HFF-Myc (cell line): ENCODE results near the gene UBE4B.

Experiments used
- DNase-seq: peaks from one replicate; pipeline ENCODE4 v3.0.0-alpha.2; 2011; ENCODE audit warnings: low read depth; ENCODE audit errors: extremely low read depth
- H3K4me3 ChIP-seq: replicated peaks from 2 replicates; pipeline ENCODE4 v1.5.1; 2011; ENCODE audit warnings: low read depth, mild to moderate bottlenecking, control low read depth, low read length
- TF ChIP-seq, protein P1 (sequence below): IDR thresholded peaks from 2 replicates; pipeline ENCODE4 v1.5.1; 2012; ENCODE audit warnings: mild to moderate bottlenecking, low read depth, low read length, control low read depth; ENCODE audit errors: missing control alignments

UBE4B gene

DNA sequence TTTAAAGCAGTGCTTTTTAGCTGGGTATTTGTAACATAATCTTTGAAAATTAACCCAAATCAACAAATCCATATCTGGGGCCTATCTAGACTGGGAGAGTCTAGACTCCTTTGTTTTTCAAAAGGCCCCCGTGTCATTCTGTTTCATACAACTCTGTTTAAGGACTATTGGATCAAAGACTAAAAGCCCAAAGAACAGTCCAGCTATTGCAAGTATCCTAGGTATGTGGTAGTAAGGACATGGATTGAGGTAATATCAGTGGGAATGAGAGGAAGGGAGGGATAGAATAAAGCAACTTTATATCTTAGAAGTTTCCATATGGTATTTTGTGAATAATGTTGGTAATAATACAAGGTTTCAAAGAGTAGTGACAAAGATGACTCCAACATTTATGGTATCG is 195.8 kb downstream of the UBE4B start:
- TF ChIP-seq, protein P1, sequence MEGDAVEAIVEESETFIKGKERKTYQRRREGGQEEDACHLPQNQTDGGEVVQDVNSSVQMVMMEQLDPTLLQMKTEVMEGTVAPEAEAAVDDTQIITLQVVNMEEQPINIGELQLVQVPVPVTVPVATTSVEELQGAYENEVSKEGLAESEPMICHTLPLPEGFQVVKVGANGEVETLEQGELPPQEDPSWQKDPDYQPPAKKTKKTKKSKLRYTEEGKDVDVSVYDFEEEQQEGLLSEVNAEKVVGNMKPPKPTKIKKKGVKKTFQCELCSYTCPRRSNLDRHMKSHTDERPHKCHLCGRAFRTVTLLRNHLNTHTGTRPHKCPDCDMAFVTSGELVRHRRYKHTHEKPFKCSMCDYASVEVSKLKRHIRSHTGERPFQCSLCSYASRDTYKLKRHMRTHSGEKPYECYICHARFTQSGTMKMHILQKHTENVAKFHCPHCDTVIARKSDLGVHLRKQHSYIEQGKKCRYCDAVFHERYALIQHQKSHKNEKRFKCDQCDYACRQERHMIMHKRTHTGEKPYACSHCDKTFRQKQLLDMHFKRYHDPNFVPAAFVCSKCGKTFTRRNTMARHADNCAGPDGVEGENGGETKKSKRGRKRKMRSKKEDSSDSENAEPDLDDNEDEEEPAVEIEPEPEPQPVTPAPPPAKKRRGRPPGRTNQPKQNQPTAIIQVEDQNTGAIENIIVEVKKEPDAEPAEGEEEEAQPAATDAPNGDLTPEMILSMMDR: no peak
- no peak for DNase-seq
- H3K4me3 ChIP-seq: no peak overlapping the region

DNA sequence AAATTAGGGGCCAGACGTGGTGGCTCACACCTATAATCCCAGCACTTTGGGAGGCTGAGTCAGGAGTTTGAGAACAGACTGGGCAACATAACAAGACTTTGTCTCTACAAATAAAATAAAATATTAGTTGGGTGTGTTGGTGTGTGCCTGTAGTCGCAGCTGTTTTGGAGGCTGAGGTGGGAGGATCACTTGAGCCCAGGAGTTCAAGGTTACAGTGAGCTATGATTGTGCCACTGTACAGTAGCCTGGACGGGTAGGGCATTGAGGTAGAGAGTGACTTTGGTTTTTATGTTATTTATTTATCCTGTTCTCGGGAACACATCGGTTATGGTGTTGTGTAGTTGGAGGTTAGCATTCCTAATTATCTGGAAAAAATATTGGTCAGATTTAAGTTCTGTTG is 197.1 kb downstream of the UBE4B start:
- DNase-seq: no peak
- TF ChIP-seq, protein P1: no peak
- no peak overlapping the region for H3K4me3 ChIP-seq
